T-helper 1 cell treated with Interleukin-12 subunit alpha and Interleukin-12 subunit beta and Interleukin-4 antibody, amounts not matched to agents 30 ng/mL and 1 ng/mL, for 36 hours (primary cell): ENCODE measurements around the gene LGR5. TPM values are rescaled to one million over a fixed set of nuclear protein-coding genes. Genes with fewer than 3 reads are reported as not detected.

Experiments used
- intact Hi-C: fragments of 100-400 bp; cut with micrococcal nuclease; formaldehyde crosslinking; loops from one replicate; pipeline ENCODE4 v1.15.1; 2024
- total RNA-seq: library from RNA; stranded (reverse); gene quantifications from 2 replicates; pipeline ENCODE4 v1.2.3, GENCODE V29; 2022

Gene LGR5
- total RNA-seq, 1 donor from 2014 or later, result not detected

GRCh38 chr12:71592841-71593240, 153.2 kb downstream of the LGR5 start:
- intact Hi-C loops, result no loop called here

GRCh38 chr12:71594214-71594948, 154.8 kb downstream of the LGR5 start:
- intact Hi-C loops, result no loop called here

- intact Hi-C loops, result no loop called here
These were observed 159.6 kb downstream of the LGR5 start for GRCh38 chr12:71599210-71599609.

DNA sequence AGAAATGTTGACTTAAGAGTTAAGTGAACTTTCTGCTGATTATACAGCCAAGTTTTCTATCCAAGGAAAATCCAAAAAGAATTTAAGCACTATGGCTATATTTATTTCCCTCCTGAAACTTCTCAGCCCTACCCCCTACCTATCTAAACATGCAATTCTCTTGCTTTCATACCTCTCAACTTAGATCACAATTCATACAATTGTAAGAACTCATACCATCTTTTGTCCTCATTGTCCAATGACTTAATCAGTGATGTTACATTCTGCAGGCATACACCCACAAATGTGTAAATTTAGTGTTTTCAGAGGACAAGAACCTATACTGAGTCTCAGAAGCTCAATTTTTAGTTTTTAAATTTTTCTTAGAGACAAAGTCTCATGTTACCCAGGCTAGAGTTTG, 161.9 kb downstream of the LGR5 start:
- intact Hi-C loops, result no loop called here

GRCh38 chr12:71602761-71603577, 163.4 kb downstream of the LGR5 start:
- intact Hi-C loops, result no loop called here

- intact Hi-C loops, result no loop called here
These were observed 165.4 kb downstream of the LGR5 start for GRCh38 chr12:71605039-71605438.

DNA sequence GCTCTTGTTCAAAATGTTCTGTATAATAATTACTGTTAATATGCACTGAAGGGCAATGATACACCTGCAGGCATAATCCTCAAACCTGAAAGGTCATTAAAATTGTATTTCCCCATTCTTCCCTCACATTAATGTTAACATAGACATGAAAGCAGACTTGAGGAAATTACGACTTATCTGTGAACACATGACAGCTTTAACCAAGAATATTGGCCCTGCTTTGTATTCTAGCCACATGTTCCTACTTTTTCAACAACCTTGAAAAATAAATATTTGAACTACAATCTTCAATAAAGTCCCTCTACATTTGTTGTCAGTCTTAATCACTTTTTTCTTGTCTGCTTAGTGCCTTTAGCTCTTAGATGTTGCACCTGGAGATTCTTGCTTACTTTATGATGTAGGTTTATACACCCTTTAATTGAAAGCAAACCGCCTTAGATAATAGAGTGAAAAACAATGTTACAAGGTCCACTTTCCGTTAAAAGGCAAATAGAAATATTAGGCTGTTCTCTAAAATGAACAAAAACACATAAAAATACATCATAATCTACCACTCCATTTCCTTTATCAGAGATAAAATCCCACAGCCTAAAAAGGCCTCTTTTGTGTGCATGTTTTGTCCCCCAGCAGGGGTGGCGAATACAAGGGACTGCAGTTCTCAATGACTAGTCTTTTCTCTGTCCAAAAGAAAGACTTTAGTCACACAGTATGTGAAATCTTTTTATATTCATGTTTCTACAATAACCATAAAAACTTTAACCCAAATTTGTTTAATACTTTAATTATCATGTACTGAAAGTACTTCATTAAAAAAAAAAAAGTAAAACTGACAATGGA, 168.1 kb downstream of the LGR5 start:
- intact Hi-C loops, result no loop called here

DNA sequence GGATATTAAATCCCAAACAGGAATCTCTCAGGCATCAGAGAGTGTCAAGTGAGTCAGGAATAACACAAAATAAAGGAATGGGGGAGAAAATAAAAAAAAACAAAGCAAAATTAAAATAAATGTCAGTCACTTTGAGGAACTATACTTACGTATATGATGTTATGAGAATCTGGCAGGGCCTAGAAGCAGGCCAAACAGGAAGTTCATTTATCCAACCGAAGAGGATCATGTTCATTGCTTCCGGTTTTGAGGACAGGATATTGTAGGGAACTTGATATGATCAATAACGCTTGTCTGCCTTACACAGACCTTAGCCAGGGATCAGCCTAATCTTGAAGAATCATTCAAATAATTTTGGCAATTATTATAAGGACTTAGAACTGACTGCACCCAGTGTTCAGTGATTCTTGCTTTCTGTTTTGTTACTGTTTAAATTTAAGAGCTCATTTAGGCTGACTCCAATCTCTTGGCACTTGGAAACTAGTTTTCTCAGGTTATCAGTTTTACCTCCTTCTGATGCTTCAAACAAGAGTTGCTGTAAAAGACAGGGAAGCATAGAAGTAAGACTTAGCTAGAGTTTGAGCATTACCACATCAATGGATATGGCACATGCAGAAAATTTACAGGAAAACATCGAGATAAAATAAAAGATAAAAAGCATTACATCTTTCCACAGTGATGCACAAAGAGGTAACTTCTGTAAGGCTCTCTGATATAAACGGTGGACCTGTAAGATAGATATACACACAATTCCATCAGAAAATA, 170.6 kb downstream of the LGR5 start:
- intact Hi-C loops, result loop anchor here (5.0 kb wide), 1 partner anchor 47 kb away; no protein-coding TSS in a partner anchor

- intact Hi-C loops, result no loop called here
These were observed 182.3 kb downstream of the LGR5 start for GRCh38 chr12:71621938-71622337.

DNA sequence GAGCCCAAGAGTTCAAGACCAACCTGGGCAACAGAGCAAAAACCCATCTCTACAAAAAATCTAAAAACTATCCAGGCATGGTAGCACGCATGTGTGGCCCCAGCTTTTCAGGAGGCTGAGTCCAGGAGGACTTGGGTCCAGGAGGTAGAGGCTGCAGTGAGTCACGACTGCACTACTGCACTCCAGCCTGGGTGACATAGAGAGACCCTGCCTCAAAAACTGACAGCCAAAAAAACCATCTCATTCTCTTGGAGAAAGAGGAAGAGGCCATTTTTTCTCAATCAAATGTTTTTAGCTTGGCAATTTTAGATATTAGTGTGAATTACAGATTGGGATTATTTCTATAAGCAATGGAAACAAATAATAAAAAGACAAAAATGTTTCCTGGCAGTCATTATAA, 185.9 kb downstream of the LGR5 start:
- intact Hi-C loops, result no loop called here

DNA sequence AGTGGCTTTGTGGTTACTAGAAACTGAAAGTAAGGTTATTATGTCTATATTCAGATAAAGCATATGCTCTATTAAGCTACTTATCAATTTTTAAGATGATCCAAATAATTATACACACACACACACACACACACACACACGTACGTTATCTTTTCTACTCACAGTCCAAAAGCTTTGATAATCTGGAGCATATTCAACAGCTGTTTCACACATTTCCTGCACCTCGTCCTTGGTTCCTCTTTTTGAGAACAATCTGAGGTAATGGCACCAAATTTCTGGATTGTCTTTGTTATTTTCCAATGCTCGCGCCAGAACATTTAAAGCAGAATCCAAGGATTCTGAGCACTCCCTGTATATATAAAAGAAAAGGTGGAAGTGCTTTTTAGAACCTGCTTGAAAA, 186.5 kb downstream of the LGR5 start:
- intact Hi-C loops, result loop anchor here (2.0 kb wide), 2 partner anchors 13 to 17 kb away; no protein-coding TSS in a partner anchor

DNA sequence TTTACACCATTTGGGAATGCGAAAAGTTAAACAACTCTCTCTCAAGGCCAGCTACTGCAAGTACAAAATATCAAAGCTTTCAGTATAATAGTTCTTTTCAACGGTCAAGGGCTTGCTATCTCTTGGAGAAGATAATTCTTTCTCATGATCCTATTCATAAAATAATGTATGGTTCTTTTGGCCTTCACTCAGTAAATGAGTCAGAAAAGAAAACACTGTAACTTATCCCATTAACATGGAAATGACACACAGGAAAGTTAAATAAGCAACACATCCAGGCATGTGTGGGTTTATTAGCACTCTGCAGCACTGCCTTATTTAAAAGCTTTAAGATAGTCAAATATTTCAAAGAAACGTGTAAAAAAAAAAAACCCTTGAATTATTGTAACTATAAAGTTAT, 187.2 kb downstream of the LGR5 start:
- intact Hi-C loops, result loop anchor here (1.0 to 2.0 kb wide), 3 partner anchors 9 to 16 kb away; no protein-coding TSS in a partner anchor

DNA sequence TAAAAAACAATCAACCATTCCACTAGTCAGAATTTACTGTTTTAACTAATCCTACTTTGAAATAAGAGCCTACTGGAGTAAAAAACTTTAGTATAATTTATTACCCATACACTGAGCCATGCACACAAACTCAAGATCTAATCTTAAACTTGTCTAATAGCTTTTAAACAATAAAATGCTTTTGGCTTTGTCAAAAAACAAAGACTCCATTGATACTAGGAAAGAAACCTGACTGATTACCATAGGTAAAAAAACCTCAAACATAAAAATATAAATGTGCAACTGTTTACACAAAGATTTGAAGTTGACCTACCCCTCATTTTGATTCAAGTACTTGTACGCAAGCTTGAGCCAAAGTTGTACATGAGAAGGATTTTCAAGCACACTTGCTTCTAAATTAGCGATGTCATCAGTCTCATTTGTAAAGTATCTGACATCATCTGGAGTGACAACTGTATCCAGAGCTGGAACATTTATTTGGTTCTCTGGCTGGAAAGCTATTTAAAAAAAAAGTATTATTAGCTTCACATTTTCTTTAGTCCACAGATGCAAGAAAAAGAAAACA, 187.9 kb downstream of the LGR5 start:
- intact Hi-C loops, result loop anchor here (1.0 to 2.0 kb wide), 3 partner anchors 8 to 15 kb away; no protein-coding TSS in a partner anchor

Other genes starting within 250 kb of the LGR5 start
- 65.4 and 69.2 TPM in 2 replicates for gene ZFC3H1, start 224.1 kb downstream of the LGR5 start, total RNA-seq
- gene THAP2, start 224.5 kb downstream of the LGR5 start, total RNA-seq, result 5.4 and 7.6 TPM in 2 replicates
- gene TMEM19, start 246.3 kb downstream of the LGR5 start, total RNA-seq, result 13.9 and 14.2 TPM in 2 replicates